HepG2 (cell line): ENCODE data around the gene SNRNP27. TPM values are rescaled to one million over a fixed set of nuclear protein-coding genes. Genes with fewer than 3 reads are reported as not detected.

ENCODE experiments used
- ARID5B ChIP-seq: IDR thresholded peaks from 2 replicates; pipeline ENCODE4 v1.4.0; 2020; ENCODE audit warnings: mild to moderate bottlenecking, missing genetic modification reagents
- ATF7-NPFF ChIP-seq: sonication (generic); formaldehyde crosslinking; IDR thresholded peaks from 2 replicates; pipeline ENCODE4 v1.8.1; 2023; ENCODE audit warnings: mild to moderate bottlenecking, low read depth, missing genetic modification reagents, moderate library complexity
- BORCS8-MEF2B ChIP-seq: sonication (generic); formaldehyde crosslinking; IDR thresholded peaks from 2 replicates; pipeline ENCODE4 v1.8.0; 2022; ENCODE audit warnings: mild to moderate bottlenecking, missing genetic modification reagents
- HMGXB3 ChIP-seq: sonication (generic); formaldehyde crosslinking; IDR thresholded peaks from 2 replicates; pipeline ENCODE4 v1.4.0; 2020; ENCODE audit warnings: missing genetic modification reagents, borderline replicate concordance
- NR2F6 ChIP-seq, 2 experiments: IDR thresholded peaks; 2 replicates each; pipeline ENCODE4 v1.6.1; 2016; ENCODE audit warnings: antibody characterized with exemption in 1 of 2, mild to moderate bottlenecking in 1 of 2
- POLR2G ChIP-seq: fragments of 200-400 bp; formaldehyde crosslinking; IDR thresholded peaks from 2 replicates; pipeline ENCODE4 v1.6.1; 2018; ENCODE audit warnings: mild to moderate bottlenecking, low read depth, low read length, moderate library complexity
- PRDM10 ChIP-seq: sonication (generic); formaldehyde crosslinking; IDR thresholded peaks from 2 replicates; pipeline ENCODE4 v1.4.0; 2020; ENCODE audit warnings: low read depth, missing genetic modification reagents
- SOX6 ChIP-seq, 2 experiments: fragments of 450-650 bp in 1 of 2; sonication (generic) in 1 of 2; formaldehyde crosslinking in 1 of 2; IDR thresholded peaks; 2 replicates each; pipeline versions ENCODE4 v1.4.0 to v1.6.1; 2017 to 2020; ENCODE audit warnings: antibody characterized with exemption in 1 of 2, mild to moderate bottlenecking in 1 of 2, missing genetic modification reagents in 1 of 2
- YEATS2 ChIP-seq: sonication (generic); formaldehyde crosslinking; IDR thresholded peaks from 2 replicates; pipeline ENCODE4 v1.4.0; 2020; ENCODE audit warnings: missing genetic modification reagents, borderline replicate concordance
- ZNF264 ChIP-seq: sonication (generic); formaldehyde crosslinking; IDR thresholded peaks from 2 replicates; pipeline ENCODE4 v1.4.0; 2020; ENCODE audit warnings: missing genetic modification reagents
- ZNF614 ChIP-seq: IDR thresholded peaks from 2 replicates; pipeline ENCODE4 v1.6.1; 2018; ENCODE audit warnings: missing biosample characterization, missing genetic modification reagents, inconsistent platforms, borderline replicate concordance
- ZNF691 ChIP-seq: sonication (generic); formaldehyde crosslinking; IDR thresholded peaks from 2 replicates; pipeline ENCODE4 v1.4.0; 2020; ENCODE audit warnings: missing genetic modification reagents, low read depth, mild to moderate bottlenecking, borderline replicate concordance
- polyA plus RNA-seq, 8 experiments: library from polyadenylated mRNA; depleted of rRNA in 3 of 8; stranded (reverse) in 7 of 8; unstranded in 1 of 8; fragments of >200 nt; fragmentation: Illumina TruSeq in 4 of 8; extraction: Trizol in 4 of 8; gene quantifications; 2 replicates each; pipeline versions ENCODE4 v1.2.1 to v1.2.3, GENCODE V29; 2011 to 2016; ENCODE audit warnings: low read depth in 4 of 8, missing spikeins in 1 of 8, mixed read lengths in 1 of 8; ENCODE audit not compliant: insufficient read depth in 1 of 8
- total RNA-seq, 5 experiments: library from RNA; depleted of rRNA; stranded (reverse); fragments of >200 nt; fragmentation: Illumina TruSeq; extraction: Trizol; gene quantifications; 2 replicates each; pipeline ENCODE4 v1.2.3, GENCODE V29; 2016; ENCODE audit warnings: low read depth in 1 of 5

Gene SNRNP27
- total and polyA plus RNA-seq, 2 of the 13 experiments (the other 11 are each of a cell fraction or from before 2014, with no cell fraction given) = 49.8 to 54.6 TPM

GRCh38 chr2:69946351-69947324 lies 52.9 kb downstream of the SNRNP27 start (continued):
- TF ChIP-seq PRDM10 = peak; percentile 82
- peak; percentile 36; the same call in 1 of the 2 replicates for TF ChIP-seq HMGXB3 (CRISPR knock-in tag)
- peak; percentile 73 for TF ChIP-seq POLR2G
- peak; percentile 80; the same call in 1 of the 2 replicates for TF ChIP-seq ZNF691 (CRISPR knock-in tag)
- no peak for TF ChIP-seq BORCS8-MEF2B (CRISPR knock-in tag)
- no peak for TF ChIP-seq ZNF614 (CRISPR knock-in tag)
- TF ChIP-seq ARID5B = peak; percentile 78
- no peak for TF ChIP-seq SOX6 (IDR thresholded peaks at IDR 0.05)
- peak; percentile 36 for TF ChIP-seq SOX6 (CRISPR knock-in tag; IDR thresholded peaks at IDR 0.05)
- TF ChIP-seq ZNF264 = 0 out of 2 replicates have a peak, but pooled peaks have one; percentile 36
- peak; percentile 8 for TF ChIP-seq NR2F6 (IDR thresholded peaks at IDR 0.05)
- TF ChIP-seq NR2F6 (CRISPR knock-in tag; IDR thresholded peaks at IDR 0.05) = no peak
- TF ChIP-seq YEATS2 = 0 out of 2 replicates have a peak, but pooled peaks have one; percentile 0
- TF ChIP-seq ATF7-NPFF (CRISPR knock-in tag) = 0 out of 2 replicates have a peak, but pooled peaks have one; percentile 32
